Fibroblast of upper back skin (primary cell): ENCODE results near the gene KPTN.

Experiments used
- DNase-seq: peaks from one replicate; pipeline ENCODE4 v3.0.0-alpha.2; 2013

The KPTN gene

DNA sequence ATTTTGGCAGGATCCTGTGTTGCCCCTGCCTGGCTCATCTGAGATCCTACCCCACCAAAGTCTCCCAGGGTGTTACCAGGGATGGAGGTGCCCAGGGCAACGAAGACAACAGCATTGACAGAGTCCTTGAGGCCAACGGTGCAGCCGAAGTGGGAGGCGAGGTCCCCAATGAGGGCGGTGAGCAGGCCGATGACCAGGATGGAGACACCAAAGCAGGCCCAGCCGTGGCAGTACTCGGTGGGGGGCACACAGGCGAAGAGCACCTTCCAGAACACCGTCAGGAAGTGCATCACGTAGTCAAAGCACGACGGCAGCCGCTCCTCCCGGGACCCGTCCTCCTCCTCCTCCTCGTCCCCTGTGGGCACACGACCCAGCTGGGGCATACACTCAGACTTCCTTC, 51.9 kb downstream of the KPTN start:
- DNase-seq, result no peak

DNA sequence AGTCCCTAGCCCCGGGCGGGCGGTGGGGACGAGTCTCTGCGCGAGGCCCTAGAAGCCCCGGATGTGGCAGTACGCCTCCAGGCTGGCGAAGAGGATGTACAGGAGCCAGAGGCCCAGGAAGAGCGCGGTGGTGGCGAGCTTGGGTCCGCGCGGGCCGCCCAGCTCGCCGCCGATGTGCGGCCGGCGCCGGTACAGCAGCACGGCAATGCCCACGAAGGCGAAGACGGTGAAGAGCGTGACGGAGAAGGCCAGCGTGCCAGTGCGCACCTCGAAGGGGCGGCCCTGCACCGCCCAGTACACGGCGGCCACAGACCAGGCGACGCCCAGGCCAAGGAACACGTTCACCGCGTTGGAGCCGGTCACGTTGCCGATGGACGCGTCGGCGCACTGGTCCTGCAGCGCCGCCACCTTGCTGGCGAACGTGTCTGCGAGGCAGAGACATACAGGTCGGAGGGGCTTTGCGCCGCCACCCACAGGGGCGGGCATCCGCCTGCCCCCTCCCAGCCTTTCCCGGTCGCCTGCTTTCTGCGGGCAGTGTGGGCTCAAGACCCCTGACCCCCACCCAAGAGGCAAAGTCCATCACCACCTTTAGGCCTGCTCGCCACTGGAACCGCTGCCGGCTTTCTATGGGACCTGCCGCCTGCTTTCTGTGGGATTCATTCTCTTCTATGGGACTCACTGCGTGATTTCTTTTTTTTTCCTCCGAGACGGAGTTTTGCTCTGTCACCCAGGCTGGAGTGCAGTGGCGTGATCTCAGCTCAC, 53.8 kb downstream of the KPTN start:
- peak; percentile 45 for DNase-seq

DNA sequence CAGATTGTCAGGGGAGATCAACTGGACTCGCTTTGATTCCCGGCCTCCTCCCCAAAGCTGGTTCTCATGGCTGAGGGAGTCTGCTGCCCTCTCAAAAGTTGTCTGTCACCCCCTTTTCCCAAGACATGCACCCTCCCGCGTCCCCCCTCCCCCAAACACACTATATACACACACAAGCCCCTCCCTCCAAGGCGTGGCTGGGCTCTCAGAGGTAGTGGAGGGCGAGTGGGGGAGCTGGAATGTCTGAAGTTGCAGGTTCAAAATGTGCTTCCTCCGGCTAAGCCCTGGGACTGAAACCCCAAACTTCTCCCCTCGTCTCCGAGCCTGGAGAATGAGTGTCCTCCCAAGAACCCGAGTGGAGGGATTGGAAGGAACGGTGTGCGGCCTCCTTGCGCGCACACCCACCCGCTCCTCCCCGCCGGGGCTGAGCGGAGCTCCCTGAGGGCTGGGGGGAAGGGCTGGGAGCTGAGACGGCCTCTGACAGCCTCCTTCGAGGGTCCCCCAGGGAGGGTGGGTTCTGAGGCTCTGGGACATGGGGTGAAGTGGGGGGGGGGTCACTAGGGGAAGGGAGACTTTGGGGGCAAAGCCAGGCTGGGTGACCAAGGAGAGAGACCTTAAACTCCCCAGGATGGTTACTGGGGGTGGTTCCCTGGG, 54.8 kb downstream of the KPTN start:
- no peak for DNase-seq

DNA sequence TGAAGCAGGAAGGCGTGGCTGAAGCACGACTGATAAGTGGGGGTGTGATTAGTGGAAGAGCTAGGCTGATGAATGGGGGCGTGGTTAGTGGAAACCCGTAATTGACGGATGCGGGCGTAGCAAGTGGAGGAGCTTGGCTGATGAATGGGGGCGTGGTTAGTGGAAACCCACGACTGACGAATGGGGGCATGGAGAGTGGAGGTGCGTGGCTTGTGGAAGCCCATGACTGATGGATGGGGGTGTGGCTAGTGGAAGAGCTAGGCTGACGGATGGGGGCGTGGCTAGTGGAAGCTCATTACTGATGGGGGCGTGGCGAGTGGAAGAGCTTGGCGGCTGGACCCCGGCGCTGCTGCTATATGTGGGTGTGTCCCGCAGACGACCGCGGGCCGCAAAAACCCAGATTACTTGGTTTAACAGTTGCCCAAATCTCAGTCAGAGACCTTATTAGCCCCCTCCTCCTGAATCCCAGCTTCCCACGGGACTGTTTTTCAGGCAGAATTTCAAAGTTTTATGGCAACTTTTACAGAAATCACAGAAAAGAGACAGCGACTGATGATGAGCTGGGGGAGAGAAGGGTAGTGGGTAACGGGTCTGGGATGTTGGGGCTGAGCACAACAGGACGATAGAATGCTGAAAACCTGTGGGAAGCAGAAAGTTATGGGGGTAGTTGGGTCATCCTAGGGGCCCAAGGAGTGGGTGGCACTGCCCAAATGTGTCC, 55.7 kb downstream of the KPTN start:
- peak; percentile 100 for DNase-seq

DNA sequence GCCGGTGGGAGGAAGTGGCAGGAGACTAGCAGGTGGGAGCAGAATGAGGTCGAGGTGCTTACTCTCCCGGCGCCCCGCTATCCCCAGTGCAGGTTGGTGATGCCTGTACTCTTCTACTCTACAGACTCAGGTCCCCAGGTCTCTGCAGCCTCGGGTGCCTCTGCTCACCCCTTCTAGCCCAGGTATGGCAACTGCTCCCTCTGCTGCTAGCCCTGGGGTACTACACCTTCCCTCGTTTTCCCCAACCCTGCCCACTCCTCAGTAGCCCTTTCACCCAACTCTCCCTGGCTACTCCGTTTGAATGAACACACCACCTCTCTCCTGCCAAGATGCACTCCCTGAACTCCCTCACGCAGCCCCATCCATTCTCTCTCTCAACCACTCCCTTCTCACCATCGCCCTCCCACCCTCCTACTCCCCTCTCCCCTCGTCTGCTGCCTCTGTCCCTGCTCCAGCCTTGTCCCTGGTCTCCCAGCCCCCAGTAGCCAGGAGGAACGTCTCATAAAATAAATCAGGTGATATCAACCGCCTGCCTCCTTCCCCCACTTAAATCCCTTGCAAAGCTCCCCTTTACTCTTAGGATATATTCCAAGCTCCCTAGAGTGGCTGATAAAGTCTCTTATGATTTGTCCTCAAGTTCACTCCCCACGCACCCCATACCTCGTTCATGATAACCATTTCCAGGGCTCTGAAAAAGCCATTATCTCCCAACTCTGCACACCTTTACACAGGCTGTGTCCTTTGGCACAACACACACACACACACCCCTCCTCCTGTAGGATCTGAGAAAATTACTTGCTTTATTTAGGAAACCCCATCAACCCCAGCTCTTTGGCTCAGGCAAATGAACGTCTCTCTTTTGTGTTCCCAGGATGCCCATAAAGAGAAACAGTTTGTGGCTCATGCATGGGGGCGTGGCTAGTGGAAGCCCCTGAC, 56.5 kb downstream of the KPTN start:
- DNase-seq, result peak; percentile 65
